ENCODE results near the gene GRK5. TPM values are rescaled to one million over a fixed set of nuclear protein-coding genes. Genes with fewer than 3 reads are reported as not detected.
A peak's percentile ranks its signal among the peaks of the same experiment; 100 is the strongest.

Gene GRK5
- total RNA-seq, 2 donors from 2014 or later = 24.8 to 28.1 TPM

GRCh38 chr10:119371704-119372663 is 164.6 kb downstream of the GRK5 start:
- Mint-ChIP-seq H3K27me3 (ENCODE audit: low read depth) (no peaks in the 10 kb centered on the region), H3K4me1 (ENCODE audit: low read depth) (peaks cover 33% of the 10 kb centered on the region), H3K27ac (no peak overlapping the region), H3K4me3 (no peak overlapping the region), H3K9me3 (no peaks in the 10 kb centered on the region), H3K36me3 (ENCODE audit: insufficient read depth in 2 of 2) (no peaks in the 10 kb centered on the region)
- ATAC-seq (replicated peaks in 1 of 2) (peak; percentile 78 to 92), DNase-seq (no peak)

GRCh38 chr10:119373294-119374102 is 166.1 kb downstream of the GRK5 start:
- H3K9me3 Mint-ChIP-seq = no peaks in the 10 kb centered on the region
- H3K4me3 Mint-ChIP-seq = no peak overlapping the region
- H3K36me3 Mint-ChIP-seq (ENCODE audit: insufficient read depth in 2 of 2) = no peaks in the 10 kb centered on the region
- H3K4me1 Mint-ChIP-seq (ENCODE audit: low read depth) = peaks cover 33% of the 10 kb centered on the region
- H3K27me3 Mint-ChIP-seq (ENCODE audit: low read depth) = no peaks in the 10 kb centered on the region
- DNase-seq = no peak
- no peak overlapping the region for H3K27ac Mint-ChIP-seq
- ATAC-seq (replicated peaks in 1 of 2) = no peak

DNA sequence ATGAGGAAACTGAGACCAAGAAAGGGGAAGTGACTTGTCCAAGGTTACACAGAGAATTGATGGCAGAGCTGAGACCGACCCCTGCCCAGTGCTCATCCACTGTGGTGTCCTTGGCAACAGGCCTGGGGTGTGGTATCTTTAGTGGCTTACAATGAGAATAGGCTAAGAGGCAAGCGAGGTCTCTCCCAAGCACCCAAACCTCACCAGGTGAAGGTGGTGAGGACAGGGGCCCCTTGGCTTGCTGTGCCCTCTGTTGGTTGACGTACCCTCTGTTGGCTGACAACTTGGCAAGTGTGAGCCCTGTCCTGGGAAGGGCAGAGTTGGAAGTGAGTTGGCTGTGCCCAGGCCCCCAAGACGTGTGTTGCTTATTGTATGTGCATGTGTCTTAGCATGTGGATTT is 166.9 kb downstream of the GRK5 start:
- Mint-ChIP-seq H3K36me3 (ENCODE audit: insufficient read depth in 2 of 2) (no peaks in the 10 kb centered on the region), H3K4me3 (no peak overlapping the region), H3K4me1 (ENCODE audit: low read depth) (peaks cover 37% of the 10 kb centered on the region), H3K27ac (no peak overlapping the region), H3K27me3 (ENCODE audit: low read depth) (no peaks in the 10 kb centered on the region), H3K9me3 (no peaks in the 10 kb centered on the region)
- no peak for ATAC-seq (replicated peaks in 1 of 2)
- no peak for DNase-seq

GRCh38 chr10:119375574-119376272 is 168.4 kb downstream of the GRK5 start:
- H3K4me3 Mint-ChIP-seq = no peak overlapping the region

GRCh38 chr10:119377451-119377957 is 170.1 kb downstream of the GRK5 start:
- Mint-ChIP-seq H3K4me1 (ENCODE audit: low read depth) (peaks cover 16% of the 10 kb centered on the region), H3K4me3 (no peak overlapping the region), H3K36me3 (ENCODE audit: insufficient read depth in 2 of 2) (no peaks in the 10 kb centered on the region), H3K27me3 (ENCODE audit: low read depth) (no peaks in the 10 kb centered on the region), H3K9me3 (no peaks in the 10 kb centered on the region), H3K27ac (no peak overlapping the region)
- no peak for ATAC-seq (replicated peaks in 1 of 2)
- DNase-seq = no peak

More at GRCh38 chr10:119375574-119376272, 168.4 kb downstream of the GRK5 start:
- no peaks in the 10 kb centered on the region for H3K27me3 Mint-ChIP-seq (ENCODE audit: low read depth)
- ATAC-seq (replicated peaks in 1 of 2) (no peak), DNase-seq (no peak)
- peaks cover 30% of the 10 kb centered on the region for H3K4me1 Mint-ChIP-seq (ENCODE audit: low read depth)
- no peak overlapping the region for H3K27ac Mint-ChIP-seq
- no peaks in the 10 kb centered on the region for H3K36me3 Mint-ChIP-seq (ENCODE audit: insufficient read depth in 2 of 2)
- H3K9me3 Mint-ChIP-seq = no peaks in the 10 kb centered on the region

DNA sequence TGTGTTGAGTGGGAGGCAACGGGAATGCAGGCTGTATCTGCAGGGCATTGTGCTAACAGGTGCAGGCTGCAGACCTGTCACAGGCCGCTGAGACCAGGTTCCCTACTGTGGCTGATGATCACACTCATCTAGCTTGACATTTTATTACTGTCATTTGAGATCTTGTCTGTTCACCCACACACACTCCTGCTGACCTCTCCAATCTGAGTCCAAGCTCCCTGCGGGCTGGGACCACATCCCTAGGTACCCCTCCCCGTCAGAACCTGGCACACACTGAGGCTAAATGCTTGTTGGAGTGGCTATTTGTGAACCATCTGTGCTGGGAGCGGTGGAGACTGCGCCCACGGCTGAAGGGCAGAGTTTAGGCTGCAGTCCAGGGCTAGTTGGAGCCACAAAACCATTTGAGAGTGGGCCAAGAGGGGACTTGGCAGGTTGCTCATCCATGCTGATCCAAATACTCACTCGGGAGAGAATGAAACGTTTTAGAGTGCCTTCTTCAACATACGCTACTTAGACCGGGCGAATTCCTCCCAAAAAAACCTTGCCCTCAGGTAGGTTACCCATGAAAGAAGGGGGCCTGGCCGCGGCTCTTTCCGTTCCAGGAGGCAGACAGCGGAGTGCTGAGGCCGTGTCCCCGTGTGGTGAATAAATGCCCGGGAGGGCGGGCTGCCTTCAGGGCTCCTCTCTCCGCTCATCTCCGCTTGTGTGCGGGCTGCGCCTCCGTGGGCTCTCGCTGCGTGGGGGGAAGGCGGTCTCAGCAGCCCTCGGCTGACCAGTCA is 170.8 kb downstream of the GRK5 start:
- no peak for DNase-seq
- peaks cover 9% of the 10 kb centered on the region for H3K4me1 Mint-ChIP-seq (ENCODE audit: low read depth)
- no peak overlapping the region for H3K27ac Mint-ChIP-seq
- no peak overlapping the region for H3K4me3 Mint-ChIP-seq
- no peaks in the 10 kb centered on the region for H3K36me3 Mint-ChIP-seq (ENCODE audit: insufficient read depth in 2 of 2)
- ATAC-seq (replicated peaks in 1 of 2) = no peak
- no peaks in the 10 kb centered on the region for H3K27me3 Mint-ChIP-seq (ENCODE audit: low read depth)
- H3K9me3 Mint-ChIP-seq = no peaks in the 10 kb centered on the region

GRCh38 chr10:119378737-119379067 is 171.3 kb downstream of the GRK5 start:
- Mint-ChIP-seq H3K27me3 (ENCODE audit: low read depth) (no peaks in the 10 kb centered on the region), H3K27ac (no peak overlapping the region), H3K4me3 (no peak overlapping the region), H3K36me3 (ENCODE audit: insufficient read depth in 2 of 2) (no peaks in the 10 kb centered on the region), H3K4me1 (ENCODE audit: low read depth) (peaks cover 4% of the 10 kb centered on the region), H3K9me3 (no peaks in the 10 kb centered on the region)
- DNase-seq (no peak), ATAC-seq (replicated peaks in 1 of 2) (no peak)

GRCh38 chr10:119379466-119380071 is 172.2 kb downstream of the GRK5 start:
- no peaks in the 10 kb centered on the region for H3K27me3 Mint-ChIP-seq (ENCODE audit: low read depth)
- no peaks in the 10 kb centered on the region for H3K9me3 Mint-ChIP-seq
- no peak overlapping the region for H3K4me3 Mint-ChIP-seq
- H3K36me3 Mint-ChIP-seq (ENCODE audit: insufficient read depth in 2 of 2) = no peaks in the 10 kb centered on the region
- no peak for DNase-seq
- no peak overlapping the region for H3K27ac Mint-ChIP-seq
- no peak for ATAC-seq (replicated peaks in 1 of 2)
- H3K4me1 Mint-ChIP-seq (ENCODE audit: low read depth) = peaks cover 4% of the 10 kb centered on the region

GRCh38 chr10:119383174-119383856 is 175.9 kb downstream of the GRK5 start:
- ATAC-seq (replicated peaks in 1 of 2) = no peak
- peaks cover 4% of the 10 kb centered on the region for H3K4me1 Mint-ChIP-seq (ENCODE audit: low read depth)

GRCh38 chr10:119384127-119384526 is 176.8 kb downstream of the GRK5 start:
- no peaks in the 10 kb centered on the region for H3K4me1 Mint-ChIP-seq (ENCODE audit: low read depth)
- H3K27me3 Mint-ChIP-seq (ENCODE audit: low read depth) = no peaks in the 10 kb centered on the region
- H3K4me3 Mint-ChIP-seq = no peak overlapping the region
- H3K36me3 Mint-ChIP-seq (ENCODE audit: insufficient read depth in 2 of 2) = peaks cover 0 to 5% of the 10 kb centered on the region in 2 donors
- ATAC-seq (replicated peaks in 1 of 2) (no peak), DNase-seq (no peak)
- no peak overlapping the region for H3K27ac Mint-ChIP-seq
- H3K9me3 Mint-ChIP-seq = no peaks in the 10 kb centered on the region

More at GRCh38 chr10:119383174-119383856, 175.9 kb downstream of the GRK5 start:
- Mint-ChIP-seq H3K36me3 (ENCODE audit: insufficient read depth in 2 of 2) (peaks cover 0 to 5% of the 10 kb centered on the region in 2 donors), H3K27me3 (ENCODE audit: low read depth) (no peaks in the 10 kb centered on the region), H3K4me3 (no peak overlapping the region), H3K27ac (peak overlapping the region; percentile 22), H3K9me3 (no peaks in the 10 kb centered on the region)
- DNase-seq = no peak

- DNase-seq (no peak), ATAC-seq (replicated peaks in 1 of 2) (no peak)
- no peak overlapping the region for H3K4me3 Mint-ChIP-seq
- H3K4me1 Mint-ChIP-seq (ENCODE audit: low read depth) = no peaks in the 10 kb centered on the region
- H3K36me3 Mint-ChIP-seq (ENCODE audit: insufficient read depth in 2 of 2) = peaks cover 0 to 5% of the 10 kb centered on the region in 2 donors
- no peak overlapping the region for H3K27ac Mint-ChIP-seq
- H3K9me3 Mint-ChIP-seq = no peaks in the 10 kb centered on the region
- no peaks in the 10 kb centered on the region for H3K27me3 Mint-ChIP-seq (ENCODE audit: low read depth)
These were observed 179.3 kb downstream of the GRK5 start for GRCh38 chr10:119386666-119387065.

Measured in activated T-cell treated with anti-CD3 and anti-CD28 coated beads, Interleukin-2, amount 50 U/mL, for 72 hours (primary cell).